GM21825 (cell line): ENCODE measurements around the gene IL27RA.

Source experiments
- ATAC-seq: cut with Tn5 transposase; IDR thresholded peaks from one replicate; pipeline ENCODE4 v1.9.1; 2021; ENCODE audit warnings: mild to moderate bottlenecking, moderate library complexity; ENCODE audit not compliant: unreplicated experiment

The IL27RA gene

DNA sequence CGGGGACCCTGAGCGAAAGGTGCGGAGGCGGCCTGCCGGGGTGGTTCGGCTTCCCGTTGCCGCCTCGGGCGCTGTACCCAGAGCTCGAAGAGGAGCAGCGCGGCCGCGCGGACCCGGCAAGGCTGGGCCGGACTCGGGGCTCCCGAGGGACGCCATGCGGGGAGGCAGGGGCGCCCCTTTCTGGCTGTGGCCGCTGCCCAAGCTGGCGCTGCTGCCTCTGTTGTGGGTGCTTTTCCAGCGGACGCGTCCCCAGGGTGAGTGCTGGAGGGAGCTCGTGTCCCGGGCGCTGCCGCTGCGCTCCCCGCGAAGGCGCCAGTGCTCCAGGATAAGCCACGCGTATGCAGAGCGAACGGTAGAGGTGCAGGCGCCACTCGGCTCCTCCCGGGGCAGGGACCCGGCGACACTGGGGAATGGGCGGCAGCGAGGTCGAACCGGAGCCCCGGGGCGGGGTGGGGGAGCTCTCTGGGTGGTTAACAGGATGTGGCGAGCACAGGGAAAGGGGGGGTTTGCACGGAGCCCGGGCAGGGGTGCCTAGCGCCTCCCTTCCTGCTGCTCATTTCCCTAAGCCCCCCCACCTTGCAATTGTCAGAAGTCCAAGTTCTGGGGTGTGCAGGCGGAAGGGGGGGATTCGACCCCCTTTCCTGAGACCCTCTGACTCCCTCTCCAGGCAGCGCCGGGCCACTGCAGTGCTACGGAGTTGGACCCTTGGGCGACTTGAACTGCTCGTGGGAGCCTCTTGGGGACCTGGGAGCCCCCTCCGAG, at the start of gene IL27RA:
Gene IL27RA, plus strand, starts transcription at position 44 of the 762 bp plus-strand sequence. Its CDS starts 111 bp downstream, at position 155.
- no peak for ATAC-seq

DNA sequence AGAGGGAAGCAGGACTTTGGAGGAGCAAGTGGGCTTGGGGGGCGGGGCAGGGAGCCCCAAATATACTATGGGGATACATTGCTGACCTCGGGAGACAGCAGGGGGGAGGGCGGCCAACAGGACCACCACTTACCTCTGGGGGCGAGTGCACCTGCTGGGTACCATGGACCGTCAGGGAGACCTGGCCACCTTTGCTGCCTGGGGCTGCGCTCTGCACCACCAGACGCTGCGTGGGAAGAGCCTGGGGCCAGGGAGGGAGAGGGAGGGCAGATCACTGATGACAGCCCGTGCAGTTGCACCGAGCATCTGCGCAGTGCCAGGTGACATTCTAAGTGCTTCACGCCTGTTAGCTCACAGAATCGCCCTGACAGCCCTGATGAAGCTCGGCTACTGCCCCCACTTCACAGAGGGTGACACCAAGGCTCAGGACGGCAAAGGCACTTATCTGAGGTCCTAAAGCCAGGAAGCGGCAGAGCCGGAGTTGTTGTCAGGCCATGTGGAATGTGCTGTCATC, 49.5 kb upstream of the IL27RA start:
- no peak for ATAC-seq

DNA sequence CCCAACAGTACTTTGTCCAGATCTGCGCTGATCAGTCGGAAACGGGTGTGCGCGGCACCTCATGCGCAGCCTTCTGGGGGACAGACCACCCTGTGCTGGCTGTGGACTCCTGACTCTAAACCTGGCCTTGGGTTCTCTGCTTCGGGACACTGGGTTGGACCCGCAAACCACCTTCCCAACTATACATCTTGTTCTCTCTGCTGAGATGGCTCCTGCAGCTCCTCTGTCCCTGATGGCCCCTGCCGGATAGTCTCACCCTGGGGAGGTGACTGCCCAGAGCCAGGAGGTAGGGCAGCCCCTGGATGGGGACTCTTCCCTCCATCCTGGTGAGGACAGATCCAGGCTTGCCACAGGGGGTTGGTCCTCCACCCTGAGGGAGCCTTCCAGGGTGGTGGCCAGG, 48.8 kb upstream of the IL27RA start:
- ATAC-seq: no peak

DNA sequence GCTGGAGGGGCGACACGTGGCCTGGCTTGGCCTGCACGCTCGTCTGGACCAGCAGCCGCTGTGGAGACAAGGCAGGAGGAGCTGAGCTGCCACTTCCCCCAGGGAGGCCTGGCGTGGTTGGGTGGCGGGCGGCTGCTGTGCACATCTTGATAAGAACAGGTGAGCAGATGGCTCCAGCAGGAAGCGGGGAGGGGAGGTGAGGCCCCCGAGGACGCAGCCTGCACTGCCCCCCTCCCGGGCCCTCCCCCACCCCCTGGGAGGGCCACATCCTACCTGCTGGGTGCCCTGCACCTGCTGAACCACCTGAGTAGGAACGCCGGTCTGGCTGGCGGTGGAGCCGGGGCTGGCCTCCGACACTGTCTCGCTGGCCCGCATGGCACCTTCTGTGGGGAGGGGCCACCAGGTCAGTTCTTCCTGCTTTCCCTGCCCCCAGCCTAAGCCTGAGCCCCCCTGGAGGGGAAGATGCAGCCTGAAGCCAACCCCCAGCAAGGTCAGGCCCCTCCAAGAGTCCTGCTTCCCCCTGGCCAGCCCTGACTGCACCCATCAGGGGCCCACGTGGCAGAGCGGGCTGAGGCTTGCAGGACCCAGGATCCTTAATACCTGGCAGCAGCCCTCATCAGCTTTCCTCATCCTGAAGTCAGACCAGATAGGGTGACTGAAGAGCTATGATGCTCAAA, 48.2 kb upstream of the IL27RA start:
- ATAC-seq: no peak

DNA sequence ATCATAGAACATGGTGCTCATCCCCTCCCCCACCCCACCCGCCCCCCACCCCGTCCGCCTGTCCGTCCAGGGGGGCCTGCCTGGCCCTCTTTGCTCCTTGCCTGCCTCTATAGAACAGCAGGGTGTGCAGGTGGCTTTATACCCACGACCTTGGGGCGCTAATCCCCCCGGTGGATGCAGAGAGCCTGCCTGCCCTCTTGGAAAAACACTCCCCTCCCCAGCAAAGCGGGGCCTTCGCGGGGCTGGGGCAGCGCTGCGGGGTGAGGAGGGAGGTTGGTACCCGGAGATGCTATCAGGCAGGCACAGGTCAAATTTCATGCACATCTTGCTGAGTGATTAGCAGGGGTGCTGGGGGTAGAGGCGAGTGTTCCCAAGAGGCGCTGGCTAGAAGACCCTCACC, 47.4 kb upstream of the IL27RA start:
- no peak for ATAC-seq

DNA sequence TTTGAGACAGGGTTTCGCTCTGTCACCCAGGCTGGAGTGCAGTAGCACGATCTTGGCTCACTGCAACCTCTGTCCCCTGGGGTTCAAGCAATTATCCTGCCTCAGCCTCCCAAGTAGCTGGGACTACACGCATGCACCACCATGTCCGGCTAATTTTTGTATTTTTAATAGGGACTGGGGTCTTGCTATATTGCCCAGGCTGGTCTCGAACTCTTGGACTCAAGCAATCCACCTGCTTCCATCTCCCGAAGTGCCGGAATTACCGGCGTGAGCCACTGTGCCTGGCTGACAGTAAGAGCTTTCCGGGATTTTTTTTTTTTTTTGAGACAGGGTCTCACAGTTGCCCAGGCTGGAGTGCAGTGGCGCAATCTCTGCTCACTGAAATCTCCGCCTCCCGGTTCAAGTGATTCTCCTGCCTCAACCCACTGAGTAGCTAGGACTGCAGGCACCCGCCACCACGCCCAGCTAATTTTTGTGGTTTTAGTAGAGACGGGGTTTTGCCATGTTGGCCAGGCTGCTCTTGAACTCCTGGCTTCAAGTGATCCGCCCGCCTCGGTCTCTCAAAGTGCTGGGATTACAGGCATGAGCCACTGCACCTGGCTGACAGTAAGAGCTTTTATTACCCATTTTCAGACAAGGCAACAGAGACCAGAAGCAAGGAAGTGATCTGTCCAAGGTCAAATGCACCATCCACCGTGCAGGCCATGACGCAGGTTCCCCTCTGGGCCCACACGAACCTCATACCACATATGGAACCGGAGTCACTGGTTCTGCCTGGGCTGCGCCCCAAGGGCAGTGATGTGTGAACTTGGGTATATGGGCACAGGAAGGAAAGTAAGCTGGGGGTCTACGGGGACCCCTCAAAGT, 46.5 kb upstream of the IL27RA start:
- no peak for ATAC-seq

DNA sequence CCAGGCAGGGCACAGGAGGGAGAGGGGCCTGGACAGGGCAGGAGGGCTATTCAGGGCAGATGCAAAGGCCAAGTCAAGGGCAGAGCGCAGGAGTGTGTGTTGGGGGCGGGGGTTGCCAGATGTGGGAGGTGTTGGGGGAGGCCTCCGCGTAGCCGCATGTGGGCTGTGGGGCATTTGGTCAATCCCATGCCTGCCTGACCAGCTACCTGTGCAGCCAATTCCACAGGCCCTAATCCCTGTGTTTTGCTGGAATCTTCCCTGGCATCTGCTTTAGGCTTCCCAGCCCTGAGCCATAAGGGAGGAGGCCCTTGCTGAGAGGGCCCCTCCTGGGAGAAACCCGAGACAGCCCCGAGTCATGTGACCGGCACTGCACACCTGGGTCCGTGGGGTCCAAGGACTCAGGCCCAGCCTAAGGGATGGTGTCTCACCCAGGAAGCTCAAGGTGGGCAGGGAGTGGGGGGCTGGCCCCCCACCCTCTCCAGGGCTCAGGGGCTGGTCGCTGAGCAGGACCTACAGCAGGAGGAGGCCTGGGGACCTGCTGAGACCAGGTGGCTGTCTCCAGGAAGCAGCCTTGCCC, 45.7 kb upstream of the IL27RA start:
- peak; percentile 21 for ATAC-seq

DNA sequence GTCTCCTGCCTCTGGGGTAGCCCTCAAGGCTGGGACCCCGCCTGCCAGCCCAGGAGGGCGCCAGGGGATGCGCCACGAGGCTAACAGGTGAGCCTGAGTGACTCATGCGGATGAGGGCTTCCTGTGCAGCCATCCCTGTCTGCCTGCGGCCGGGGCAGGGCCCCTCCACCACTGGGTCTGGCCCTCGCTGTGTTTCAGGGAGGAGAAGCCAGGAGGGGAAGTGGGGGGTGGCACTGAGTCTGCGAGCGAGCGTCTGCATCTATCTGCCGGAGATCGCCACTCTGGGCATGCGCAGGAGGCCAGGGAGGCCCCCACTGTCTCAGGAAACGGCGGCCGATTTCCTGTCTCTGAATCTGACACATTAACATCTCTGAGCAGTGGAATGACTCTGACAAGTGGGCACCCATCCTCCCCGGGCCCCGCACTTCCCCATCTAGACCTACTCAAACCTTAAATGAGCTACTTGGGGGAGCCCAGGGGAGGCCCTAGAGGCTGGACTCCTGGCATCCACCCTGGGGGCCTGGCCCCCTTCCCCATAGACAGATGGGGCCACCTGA, 45.1 kb upstream of the IL27RA start:
- ATAC-seq: peak; percentile 61

DNA sequence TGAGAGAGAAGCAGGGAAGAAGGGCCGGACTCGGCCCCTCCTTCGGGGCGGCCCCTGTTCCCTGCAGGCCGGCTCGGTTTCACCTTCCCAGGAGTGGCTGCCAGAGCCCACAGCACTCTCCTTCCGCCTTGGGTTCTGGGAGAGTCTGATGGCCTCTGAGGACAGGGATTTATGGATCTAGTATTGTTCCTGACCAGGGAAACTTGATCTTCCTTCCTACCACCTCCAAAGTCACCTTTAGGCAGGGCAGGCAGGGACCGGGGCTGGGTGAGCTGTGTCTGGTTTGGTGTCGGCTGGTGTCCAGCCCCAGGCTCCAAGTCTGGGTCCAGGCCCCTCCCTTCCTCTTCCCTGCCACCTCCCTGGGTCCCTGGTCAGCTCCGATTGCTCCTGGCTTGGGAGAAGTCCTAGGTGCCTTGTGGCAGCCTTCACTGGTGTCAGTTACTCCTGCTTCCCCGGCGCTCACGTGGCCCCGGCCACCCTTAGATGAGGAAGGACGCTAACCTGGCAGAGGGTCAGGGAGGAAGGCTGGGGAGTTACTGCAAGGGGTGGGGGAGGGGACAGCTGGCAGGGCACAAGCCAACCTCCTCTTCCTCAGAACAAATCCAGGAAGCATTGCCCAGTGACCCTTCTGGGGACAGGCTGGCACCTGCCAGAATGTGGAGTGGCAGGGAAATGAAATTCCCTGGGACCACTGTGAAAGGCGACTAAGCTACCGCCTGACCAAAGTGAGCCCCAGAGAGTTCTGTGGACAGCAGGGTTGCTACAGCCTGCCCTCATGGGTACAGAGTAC, 44.3 kb upstream of the IL27RA start:
- ATAC-seq: no peak

DNA sequence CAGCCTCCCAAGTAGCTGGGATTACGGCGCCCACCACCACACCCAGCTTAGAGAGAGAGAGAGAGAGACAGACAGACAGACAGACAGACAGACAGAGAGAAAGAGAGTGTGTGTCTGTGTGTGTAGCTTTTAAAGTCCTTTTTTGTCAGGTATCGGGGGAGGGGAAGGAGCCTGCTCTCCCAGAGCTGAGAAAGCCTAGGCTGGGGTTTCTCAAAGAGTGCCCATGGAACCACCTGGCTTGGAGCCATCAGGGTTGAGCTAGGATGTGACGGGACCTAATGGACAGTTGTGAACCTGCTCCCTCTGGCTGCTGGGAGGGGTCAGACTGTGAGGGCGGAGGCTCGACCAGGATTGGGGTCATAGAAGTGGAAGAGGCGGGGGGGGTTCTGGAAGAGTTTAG, 42.1 kb upstream of the IL27RA start:
- no peak for ATAC-seq

DNA sequence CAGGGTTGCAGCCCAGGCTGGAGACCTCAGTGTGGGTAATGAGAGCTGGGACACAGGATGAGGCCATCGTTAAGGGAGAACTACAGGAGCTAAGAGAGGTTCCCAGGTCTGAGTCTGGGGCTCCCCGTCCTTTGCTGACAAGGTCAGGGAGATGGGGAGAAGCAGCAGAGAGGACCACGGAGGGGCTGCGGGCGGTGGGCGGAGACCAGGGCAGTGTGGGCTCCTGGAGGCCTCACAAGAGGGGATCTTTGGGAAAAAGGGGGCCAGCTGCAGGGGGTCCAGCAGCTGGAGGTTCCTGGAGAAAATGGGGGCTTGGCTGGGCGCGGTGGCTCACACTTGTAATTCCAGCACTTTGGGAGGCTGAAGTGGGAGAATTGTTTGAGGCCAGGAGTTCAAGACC, 41.5 kb upstream of the IL27RA start:
- ATAC-seq: no peak

DNA sequence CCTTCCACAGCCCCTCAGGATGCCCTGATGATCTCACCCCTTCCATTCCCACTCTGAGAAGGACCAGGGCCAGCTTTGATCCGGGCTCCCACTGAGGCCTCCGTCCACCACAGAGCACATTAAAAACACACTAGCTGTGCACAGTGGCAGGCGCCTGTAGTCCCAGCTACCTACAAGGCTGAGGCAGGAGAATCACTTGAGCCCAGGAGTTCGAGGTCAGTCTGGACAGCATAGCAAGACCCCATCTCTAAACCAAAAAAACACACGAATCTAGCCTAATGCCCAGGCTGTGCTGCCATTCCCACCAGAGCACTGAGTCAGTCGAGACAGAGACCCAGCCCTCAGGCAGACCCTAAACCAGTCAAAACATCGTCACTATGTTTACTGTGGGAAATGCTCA, 39.5 kb upstream of the IL27RA start:
- ATAC-seq: no peak

DNA sequence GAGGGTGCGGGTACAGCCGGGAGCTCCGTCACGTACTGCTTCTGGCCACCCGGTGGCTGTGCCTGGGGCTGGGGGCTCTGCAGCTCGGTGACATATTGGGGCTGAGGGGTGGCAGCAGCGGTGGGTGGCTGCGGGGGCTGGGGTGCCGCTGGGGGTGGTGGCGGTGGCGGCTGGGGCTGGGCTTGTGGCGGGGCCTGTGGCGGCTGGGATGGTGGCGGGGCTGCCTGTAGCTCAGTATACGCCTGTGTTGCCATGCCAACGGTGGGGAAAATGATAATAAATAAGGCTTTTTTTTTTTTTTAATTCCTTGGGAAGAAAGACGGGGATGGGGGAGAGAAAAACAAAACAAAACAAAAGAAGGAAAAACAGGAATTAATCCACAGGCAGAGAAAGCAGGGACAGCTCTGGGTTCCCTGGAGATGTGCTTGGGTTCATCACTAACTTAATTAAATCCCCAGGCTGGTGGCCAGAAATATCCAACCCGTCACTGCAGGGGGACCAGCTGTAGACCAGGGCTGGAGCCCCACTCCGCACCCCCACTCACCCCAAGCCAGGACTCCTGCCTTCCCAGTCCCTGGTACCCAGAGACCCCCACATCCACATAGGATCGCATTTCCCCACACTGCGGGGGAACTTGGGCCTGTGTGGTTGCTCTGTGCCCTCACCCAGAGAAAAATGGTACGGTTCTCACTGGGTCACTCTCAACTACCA, 37.8 kb upstream of the IL27RA start:
- ATAC-seq: no peak

DNA sequence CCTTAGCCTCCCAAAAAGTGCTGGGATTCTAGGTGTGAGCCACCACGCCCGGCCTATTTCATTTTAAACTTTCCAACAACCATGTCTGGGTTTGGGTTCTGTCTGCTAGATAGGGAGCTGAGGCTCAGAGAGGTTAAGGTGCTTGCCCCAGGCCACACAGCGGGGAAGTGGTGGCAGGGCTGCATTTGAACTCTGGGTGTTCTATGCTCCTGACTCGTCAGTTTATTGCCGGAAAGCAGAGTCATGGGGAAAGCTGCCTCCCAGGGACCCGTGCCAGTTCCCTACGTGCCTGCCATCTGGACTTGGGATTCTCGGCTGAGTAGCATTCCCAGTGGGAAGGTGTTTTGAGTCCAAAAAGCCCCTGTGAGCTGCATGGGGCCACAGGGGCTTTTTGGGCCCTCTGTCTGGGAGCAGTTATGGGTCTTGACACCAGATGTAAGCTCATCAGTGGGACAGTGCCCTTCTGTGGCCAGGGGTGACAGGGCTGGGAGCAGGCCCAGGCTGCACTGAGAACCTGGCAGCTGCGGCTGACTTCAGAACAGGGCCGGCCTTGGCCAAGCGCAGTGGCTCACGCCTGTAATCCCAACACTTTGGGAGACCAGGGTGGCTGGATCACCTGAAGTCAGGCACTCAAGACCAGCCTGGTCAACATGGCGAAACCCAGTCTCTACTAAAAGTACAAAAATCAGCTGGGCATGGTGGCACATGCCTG, 36.4 kb upstream of the IL27RA start:
- no peak for ATAC-seq

DNA sequence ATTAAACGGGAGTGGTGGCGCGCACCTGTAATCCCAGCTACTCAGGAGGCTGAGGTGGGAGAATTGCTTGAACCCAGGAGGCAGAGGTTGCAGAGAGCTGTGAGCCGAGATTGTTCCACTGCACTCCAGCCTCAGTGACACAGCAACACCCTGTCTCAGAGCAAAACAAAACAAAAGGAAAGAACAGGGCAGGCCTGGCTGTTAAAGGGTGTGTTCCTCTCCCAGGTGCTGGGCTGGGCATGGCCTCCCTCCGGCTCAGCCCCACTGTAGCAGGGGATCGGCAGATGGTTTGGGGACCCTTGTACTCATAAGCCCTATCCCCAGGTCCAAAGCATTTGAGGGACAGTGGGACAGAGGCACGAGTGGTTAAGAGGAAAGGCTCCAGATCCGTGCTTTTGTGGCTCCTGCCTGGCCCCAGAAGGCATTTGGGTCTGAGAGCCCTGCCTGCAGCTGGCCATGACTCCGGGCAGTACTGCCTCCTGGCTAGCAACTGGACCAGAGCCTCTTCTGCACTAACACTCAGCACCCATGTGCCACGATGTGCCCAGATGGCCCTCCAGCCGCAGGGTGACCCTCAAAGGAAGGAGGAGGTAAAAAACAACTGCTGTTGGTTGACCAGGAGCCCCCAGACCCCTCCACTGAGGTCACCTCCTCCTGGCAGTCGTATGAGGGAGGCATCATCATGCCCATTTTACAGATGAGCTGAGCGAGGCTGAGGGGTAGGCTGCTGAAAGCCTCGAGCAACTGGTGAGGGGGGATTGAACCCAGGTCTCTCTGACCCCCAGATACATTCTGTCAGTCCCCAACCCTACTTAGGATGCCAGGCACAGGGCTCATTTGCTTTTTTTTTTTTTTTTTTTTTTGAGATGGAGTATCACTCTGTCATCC, 35.4 kb upstream of the IL27RA start:
- no peak for ATAC-seq

DNA sequence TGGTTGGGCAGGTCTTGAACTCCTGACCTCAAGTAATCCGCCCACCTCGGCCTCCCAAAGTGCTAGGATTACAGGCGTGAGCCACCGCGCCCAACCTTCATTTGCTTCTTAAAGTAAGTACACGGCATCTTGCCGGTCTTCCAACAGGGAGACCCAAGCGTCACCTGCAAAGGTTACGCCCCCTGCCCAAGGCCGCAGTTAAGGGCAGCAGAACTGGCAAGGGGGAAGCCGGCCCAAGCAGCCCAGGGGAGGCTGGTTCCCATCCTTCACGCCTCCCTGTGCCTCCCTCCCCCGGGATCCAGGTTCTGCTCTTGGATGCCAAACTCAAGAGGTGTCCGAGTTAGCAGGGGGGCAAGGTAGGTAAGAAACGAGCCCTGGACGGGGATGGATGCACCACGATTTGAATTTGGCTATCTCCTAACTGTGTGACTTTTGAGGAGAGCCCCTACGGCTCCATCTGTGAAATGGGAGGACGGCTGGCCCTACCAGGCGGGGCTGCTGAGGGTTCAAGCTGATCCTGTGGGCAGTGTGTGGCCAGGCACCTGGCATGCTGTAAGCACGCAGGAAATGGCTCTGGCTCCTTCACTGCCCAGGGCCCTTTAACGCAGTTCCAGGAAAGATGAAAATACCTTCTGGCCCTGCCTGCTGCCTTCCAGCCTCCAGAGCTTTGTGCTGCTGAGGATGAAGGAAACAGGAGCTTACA, 34.5 kb upstream of the IL27RA start:
- no peak for ATAC-seq

DNA sequence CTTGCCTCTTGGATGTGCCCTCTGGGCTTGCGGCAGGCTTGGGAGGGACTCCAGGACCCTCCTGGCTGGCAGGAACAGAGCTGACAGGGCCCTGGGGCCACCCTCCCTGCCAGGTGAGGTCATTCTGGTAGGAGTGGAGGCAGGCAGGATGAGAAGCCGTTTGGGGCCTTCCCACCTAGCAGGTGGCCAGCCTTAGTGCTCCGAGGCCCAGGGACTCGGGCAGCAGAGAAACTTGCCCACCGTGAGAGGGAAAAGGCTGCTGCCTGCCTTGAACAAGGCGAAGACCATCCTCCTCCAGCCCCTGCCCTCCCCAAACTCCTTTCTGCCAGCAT, 34.0 kb upstream of the IL27RA start:
- no peak for ATAC-seq
